HG02642 (cell line): ENCODE results near the gene C1orf115.
"Not testable (repeated sequence)": the region's sequence is repeated elsewhere in the genome, so short reads cannot be mapped to it uniquely, and the experiment has no call there.

ENCODE experiments used
- ATAC-seq: cut with Tn5 transposase; IDR thresholded peaks from one replicate; pipeline ENCODE4 v1.9.1; 2021; ENCODE audit warnings: mild to moderate bottlenecking; ENCODE audit not compliant: unreplicated experiment, poor library complexity

Gene C1orf115, protein sequence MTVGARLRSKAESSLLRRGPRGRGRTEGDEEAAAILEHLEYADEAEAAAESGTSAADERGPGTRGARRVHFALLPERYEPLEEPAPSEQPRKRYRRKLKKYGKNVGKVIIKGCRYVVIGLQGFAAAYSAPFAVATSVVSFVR

DNA sequence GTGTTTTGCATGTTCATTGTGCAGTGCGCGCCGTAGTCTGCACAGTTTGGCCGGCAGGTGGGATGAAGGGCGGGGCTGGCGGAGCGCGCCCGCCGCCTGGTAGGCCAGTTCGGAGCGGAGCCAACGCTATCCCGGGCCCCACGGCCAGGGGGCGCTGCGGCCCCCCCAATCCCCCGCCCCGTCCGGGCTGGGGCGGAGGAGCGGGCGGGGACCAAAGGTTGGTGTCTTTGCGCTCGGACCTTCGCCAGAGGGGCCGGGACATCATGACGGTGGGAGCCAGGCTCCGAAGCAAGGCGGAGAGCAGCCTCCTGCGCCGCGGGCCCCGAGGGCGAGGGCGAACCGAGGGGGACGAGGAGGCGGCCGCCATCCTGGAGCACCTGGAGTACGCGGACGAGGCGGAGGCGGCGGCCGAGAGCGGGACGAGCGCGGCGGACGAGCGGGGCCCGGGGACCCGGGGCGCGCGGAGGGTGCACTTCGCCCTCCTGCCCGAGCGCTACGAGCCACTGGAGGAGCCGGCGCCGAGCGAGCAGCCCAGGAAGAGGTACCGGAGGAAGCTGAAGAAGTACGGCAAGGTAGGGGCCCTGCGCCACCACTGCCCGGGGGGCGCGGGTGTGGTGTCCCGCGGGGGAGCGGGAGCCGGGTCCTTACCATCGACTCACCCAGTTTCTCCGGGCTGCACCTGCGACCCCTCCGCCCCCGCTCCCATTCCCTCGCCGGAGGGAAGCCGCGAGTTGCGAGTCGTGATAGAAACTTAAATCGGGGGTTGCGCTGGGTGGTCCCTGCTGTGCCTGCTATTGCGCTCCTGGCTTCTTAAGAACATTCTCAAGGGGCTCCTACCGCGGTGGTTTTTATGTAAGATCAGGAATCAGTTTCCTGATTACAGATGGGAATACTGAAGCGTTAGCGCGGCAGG, at the start of gene C1orf115:
C1orf115 (plus strand) TSS at position 224 of the 913 bp plus-strand sequence; CDS start at position 264, 40 bp downstream.
- ATAC-seq = peak; percentile 96

DNA sequence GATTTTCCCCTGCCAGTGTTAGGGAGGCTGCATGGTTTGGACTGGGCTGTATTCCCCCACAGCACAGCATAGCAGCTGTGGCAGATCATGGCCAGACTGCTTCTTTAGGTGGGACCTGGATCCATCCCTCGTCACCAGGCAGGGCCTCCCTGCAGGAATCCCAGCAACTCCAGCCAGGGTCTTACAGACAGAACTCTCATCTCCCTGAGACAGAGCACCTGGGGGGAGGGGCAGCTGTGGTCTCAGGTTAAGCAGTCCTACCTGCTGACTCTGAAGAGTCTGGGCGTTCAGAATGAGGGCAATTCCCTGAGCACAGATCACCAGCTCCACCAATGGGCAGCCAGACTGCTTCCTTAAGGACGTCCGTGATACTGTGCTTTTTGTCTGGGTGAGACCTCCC, 47.9 kb upstream of the C1orf115 start:
- no peak for ATAC-seq

DNA sequence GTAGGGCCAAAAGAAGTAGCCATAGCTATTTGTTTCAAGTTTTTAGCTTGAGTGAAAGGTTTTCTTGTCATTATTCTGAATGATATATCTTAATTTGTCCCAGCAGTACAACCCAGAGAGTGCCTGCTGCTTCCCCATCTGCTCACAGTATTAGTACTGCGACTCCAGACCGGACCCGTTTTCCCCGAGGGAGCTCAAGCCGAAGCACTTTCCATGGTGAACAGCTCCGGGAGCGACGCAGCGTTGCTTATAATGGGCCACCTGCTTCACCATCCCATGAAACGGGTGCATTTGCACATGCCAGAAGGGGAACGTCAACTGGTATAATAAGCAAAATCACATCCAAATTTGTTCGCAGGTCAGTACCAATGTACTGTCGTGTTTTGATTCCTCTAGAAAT, 37.2 kb upstream of the C1orf115 start:
- ATAC-seq = no peak

DNA sequence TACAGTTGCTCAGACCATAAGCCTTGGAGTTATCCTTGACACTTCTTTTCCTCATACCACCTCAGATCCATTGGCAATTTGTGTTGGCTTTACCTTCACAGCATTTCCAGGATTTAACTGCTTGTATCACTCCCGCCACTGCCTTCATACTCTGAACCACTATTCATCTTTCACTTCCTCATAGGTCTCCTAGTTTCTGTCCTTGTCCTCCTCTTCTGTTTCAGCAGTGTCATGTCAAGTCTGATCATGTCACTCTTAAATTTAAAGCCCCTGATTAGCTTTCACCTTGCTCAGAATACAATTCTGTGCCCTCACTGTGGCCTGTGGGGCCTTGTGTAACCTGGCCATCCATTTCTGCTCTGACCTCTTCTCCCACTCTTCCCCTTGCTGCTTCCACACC, 34.7 kb upstream of the C1orf115 start:
- ATAC-seq = peak; percentile 90

DNA sequence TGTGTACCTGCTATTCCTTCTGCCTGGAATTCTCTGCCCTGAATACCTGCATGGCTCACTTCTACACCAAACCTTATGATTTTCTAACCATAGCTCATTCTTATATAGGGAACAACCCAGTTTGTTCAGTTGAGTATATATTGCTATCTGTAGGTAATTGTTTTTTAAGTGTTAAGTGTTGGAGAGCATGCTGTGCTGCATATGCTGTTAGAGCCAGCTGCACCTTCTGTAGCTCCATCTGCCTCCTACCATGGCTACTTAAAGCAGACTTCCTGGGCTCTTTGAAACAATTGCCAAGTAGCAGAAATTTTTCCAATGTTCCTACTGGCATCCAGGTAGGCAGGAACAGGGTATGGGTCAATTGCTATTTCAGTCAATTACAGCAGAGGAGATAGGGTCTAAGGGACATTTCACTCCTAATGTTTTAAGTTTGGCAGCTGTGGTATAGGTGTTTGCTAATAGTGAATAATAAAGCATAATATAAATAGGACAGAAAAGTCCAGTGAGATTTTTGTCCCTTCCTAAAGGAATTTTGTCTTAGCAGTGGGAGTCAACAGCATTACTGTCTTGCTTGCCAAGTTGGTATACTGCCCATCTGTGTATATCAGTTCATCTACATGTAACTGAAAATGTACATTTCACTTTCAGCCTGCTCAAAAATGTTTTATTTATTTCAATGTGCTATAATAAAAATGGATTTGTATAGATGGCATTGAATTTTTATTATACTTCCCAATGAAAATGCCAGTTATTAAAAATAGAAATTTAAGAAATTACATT, 34.0 kb upstream of the C1orf115 start:
- peak; percentile 35 for ATAC-seq

DNA sequence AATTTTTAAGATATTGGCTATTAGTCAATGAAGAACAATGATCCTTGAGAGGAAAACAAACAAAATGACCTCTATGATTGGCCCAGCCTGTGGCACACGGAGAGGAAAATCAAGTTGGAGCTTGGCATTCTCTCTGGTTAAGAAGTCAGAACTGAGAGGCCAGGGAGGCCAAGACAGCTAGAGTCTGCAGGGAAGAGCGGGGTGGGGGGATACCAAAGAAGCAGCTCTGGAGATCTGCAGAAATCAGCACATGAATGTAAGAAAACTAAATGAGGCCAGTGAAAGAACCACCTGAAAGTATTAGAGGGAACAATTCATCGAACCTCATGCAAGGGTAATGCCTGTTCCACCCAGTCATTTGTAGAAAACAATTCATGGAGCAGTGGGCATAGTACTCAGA, 23.8 kb upstream of the C1orf115 start:
- no peak for ATAC-seq

DNA sequence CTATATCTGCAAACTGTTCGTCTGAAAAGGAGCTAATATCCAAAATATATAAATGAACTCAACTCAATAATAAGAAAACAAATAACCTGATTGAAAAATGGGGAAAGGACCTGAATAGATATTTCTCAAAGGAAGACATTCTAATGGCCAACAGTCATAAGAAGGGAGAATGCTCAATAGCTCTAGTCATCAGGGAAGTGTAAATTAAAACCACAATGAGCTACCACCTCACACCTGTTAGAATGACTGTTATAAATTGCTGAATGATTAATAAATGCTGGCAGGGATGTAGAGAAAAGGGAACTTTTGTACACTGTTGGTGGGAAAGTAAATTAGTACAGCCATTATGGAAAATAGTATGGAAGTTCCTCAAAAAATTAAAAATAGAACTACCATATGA, 21.2 kb upstream of the C1orf115 start:
- no peak for ATAC-seq

DNA sequence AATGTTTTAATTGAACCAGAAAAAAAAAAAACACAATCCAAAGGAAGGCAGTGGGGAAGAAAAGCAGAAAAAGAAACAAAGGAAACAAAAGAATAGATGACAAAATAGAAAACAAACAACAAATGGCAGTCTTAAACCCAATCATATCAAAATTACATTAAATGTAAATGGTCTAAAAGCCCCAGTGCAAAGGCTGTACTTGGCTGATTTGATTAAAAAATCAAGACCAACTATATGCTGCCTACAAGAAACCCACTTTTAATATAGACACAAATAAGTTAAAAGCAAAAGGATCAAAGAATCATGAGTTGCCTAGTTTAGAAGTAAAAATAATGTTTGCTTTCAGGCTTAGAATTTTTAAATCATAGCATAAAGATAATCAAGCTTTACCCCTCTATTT, 19.8 kb upstream of the C1orf115 start:
- no peak for ATAC-seq

DNA sequence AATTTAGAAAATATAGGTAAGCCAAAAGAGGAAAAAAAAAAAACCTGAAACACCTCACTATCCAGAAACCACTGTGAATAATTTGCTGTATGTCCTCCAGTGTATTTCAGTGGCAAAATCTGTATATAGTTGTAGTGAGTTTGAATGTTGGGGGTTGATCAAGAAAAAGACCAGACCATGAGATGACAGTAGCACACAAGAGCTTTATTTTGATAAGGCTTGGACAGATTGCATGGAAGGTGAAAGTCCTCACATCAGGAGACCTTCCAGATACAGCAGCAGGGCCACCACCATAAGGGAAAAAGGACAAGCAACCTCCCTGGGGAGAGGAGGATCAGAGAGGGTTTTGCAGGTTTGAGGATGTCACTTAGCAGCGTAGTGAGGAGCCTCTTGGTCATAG, 16.2 kb upstream of the C1orf115 start:
- ATAC-seq = no peak

DNA sequence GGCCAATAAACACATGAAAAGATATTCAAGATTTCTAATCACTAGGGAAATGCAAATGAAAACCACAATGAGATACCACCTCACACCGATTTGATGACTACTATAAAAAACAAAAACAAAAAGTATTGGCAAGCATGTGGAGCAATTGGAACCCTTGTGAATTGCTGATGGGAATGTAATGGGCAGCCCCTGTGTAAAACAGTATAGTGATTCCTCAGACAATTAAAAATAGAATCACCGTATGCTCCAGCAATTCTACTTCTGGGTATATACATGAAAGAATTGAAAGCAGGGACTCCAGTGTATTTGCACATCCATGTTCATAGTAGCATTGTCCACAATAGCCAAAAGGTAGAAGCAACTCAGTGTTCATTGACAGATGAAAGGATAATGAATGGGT, 12.9 kb upstream of the C1orf115 start:
- no peak for ATAC-seq

DNA sequence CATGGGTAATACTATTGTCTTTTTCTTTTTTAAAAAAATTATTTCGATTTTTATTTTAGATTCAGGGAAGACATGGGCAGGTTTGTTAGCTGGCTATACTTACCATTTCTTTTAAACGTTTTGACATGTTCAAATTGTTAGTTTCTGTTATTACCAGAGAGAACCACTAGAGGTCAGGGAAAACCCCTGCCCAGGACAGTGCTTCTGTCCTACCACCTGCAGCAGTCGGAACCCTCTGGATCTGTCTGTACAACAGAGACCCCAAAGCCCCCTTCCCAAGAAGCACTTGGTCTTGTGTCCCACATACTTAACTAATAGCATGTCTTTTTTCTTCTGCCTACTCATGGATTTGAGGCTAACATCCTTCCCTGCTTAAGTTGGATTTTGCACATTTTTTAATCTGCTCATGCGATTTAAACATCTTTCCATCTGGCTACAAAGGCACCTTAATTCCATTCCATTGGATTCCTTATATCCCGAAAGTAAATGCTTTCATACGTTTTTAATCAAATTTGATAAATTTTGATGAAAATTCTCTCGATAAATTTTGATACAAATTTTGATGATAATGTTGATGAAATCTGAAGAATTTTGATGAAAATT, 10.0 kb upstream of the C1orf115 start:
- ATAC-seq = peak; percentile 96

DNA sequence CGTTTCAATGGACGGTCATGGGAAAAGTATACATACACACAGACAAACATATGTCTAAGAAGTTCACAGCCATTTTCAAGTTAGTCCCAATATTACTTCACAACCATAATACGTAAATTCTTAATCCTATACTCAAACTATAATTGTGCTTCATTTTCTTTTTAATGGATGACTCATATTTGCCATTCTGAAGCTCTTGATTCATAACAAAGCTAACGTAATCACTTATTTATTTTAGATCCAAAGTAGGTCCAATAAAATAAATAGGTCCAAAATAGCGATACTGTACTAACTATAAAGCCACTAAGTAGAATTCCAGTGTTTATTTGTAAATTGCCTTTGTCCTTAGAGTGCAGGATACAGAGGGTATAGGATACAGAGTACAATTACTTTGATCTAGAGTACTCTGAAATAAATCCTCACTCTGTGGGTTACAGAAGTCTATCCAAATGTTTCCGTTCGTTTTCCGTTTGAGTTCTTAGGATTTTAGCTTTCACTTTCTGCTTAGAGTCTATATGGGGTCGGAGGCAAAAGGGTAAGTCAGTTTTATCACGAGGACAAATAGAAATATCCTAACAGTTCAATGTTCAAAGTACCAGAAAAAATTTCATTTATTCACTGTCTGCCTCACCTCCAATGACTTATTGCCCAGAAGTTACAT, 8.8 kb upstream of the C1orf115 start:
- no peak for ATAC-seq

DNA sequence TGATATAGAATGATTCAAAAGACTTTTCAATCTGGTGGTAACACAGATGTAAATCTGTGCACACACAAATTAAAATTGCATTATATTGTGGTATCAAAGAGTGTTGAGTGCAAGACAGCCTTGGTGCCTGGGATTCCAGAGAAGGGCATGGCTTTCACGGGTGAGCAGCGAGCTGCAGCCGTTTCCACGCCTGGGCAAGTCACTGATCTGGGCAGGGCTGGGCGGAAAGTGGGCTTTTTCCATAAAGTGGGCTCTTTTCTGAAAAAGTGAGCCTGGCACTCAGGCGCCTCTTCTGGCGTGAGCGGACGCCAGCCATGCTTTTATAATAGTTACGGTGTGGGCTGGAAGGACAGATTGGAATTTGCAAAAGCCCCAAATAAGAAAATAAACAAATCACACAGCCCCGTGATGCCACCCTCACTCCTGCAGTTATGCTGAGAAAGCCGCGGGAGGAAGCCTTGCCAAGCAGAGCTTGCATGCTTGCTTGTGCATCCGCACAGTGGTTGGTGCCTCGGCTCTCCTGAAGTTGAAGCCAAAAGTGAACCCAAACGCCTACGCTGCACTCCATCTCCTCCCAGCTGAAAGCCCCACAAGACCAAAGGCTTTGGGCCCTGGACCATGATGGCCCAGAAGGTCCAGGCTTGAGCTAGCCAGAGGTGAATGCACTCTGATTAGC, 7.1 kb upstream of the C1orf115 start:
- no peak for ATAC-seq

DNA sequence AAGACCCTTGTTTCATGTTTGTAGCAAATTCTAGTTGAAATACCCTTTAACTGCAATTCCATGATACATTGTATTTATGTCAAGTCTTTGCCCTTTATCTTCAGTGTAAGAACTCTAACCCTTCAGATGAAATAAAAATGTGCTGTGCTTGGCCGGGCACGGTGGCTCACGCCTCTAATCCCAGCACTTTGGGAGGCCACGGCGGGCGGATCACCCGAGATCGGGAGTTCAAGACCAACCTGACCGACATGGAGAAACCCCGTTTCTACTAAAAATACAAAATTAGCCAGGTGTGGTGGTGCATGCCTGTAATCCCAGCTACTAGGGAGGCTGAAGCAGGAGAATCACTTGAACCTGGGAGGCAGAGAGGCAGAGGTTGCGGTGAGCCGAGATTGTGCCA, 6.4 kb upstream of the C1orf115 start:
- ATAC-seq = not testable (repeated sequence)

DNA sequence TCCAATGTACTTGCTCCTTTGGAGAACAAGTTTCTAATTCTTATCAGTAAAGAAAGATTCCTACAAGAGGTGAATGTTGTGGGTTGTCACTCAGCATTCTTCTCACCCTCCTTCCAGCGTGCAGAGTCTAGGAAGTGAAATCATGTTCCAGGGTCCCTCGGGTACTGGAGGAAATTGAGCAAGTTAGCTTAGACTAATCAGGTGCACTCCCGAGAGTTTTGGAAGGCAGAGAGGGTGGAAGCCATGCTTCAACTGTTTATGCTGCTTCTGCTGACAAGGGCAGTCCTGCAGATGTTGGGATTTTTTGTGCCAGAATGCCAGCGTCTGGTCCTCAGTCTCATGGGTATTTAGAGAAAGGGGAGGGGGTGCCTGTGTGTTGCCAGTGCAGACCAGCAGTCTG, 5.3 kb upstream of the C1orf115 start:
- no peak for ATAC-seq

DNA sequence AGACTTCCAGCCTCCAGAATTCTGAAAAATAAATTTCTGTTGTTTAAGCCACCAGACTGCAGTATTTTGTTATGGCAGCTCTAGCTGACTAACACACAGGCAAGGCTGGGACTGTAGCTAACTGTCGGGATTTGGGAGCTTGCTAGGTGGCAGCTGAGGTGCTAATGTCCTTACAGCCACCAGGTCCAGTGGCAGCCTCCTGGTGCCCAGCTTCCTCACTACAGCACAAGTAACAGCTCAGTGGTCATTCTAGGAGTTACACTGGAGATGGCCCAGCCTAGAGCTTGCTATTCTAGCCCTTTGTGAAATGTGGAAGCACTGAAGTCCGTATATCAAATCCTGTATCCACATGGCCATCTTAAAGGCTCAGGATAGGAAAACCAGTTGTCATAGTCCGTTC, 4.3 kb upstream of the C1orf115 start:
- no peak for ATAC-seq

DNA sequence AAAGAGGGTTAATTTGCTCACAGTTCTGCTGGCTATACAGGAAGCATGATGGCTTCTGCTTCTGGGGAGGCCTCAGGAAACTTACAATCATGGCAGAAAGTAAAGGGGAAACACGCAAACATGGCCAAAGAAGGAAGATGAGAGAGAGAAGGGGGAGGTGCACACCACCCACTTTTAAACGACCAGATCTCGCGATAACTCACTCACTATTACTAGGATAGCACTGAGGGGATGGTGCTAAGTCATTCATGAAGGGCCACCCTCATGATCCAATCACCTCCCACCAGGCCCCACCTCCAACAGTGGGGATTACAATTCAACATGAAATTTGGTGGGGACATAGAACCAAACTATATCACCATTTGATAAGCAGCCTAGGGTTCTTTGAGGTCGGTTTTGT, 2.4 kb upstream of the C1orf115 start:
- ATAC-seq = no peak

DNA sequence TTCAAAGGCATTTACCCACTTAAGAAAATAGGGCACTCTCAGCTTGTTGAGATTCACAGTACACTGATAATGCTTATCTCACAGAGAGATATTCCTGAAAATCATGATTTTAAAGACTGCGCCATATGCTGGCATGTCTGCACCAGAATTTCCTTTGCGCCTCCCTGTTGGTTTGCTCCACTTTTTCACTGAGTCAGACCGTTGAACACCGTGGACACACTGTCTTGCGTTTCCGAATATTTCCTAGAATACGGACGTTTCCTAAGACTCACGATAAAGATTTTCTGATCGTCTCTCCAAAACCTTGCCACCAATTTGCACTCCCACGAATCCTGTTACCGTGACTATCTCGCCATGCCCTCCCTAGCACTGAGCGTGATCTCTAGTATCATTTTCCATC, 497 bp upstream of the C1orf115 start:
- ATAC-seq = no peak

DNA sequence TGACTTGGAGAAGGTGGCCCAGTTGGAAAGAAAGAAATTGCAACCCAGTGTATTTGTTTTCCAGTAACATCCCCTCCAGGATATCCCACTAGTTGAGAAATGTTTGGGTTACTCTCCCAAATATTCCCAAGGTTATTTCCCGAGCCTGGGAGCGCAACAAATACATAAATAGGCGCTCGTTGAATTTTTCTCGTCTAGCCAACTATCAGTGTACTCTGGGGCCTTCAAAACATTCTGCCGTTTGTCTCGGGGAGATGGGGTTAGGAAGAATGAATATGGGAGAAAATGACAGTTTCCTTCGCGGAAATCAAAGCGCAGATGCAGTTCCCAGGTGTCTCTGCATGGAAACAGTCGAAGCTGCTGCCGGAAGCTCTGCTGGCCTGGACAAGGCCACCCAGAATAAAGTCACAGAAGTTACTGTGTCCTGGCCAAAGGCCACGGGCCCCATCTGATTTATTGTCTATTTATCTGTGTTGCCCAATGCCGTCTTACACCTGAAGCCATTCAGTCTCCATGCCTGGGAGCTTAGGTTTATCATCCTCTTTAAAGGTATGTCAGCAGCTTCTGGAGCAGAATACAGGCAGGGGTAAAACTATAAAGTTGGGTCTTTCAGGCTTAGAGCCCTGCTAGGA, 1.0 kb downstream of the C1orf115 start:
- no peak for ATAC-seq
